Inflammatory macrophage treated with lipopolysaccharide for 4 hours (primary cell): ENCODE data around the gene JAG2.
A peak's percentile ranks its signal among the peaks of the same experiment; 100 is the strongest.

Experiments
- DNase-seq: peaks from one replicate; pipeline ENCODE4 v3.0.0-alpha.2; 2020

Gene JAG2

GRCh38 chr14:105138021-105138541 lies 30.5 kb downstream of the JAG2 start:
- no peak for DNase-seq

- DNase-seq = no peak
Observed at GRCh38 chr14:105137481-105138020, 31.0 kb downstream of the JAG2 start.

- no peak for DNase-seq
Observed at GRCh38 chr14:105136401-105137322, 31.9 kb downstream of the JAG2 start.

- DNase-seq = no peak
Observed at GRCh38 chr14:105135700-105136395, 32.7 kb downstream of the JAG2 start.

- no peak for DNase-seq
Observed at GRCh38 chr14:105132921-105133654, 35.5 kb downstream of the JAG2 start.

GRCh38 chr14:105131241-105131640 lies 37.3 kb downstream of the JAG2 start:
- no peak for DNase-seq

GRCh38 chr14:105128059-105128458 lies 40.5 kb downstream of the JAG2 start:
- no peak for DNase-seq

- DNase-seq = no peak
Observed at GRCh38 chr14:105126981-105127329, 41.6 kb downstream of the JAG2 start.

- no peak for DNase-seq
Observed at GRCh38 chr14:105126126-105126980, 42.2 kb downstream of the JAG2 start.

GRCh38 chr14:105124823-105125222 lies 43.8 kb downstream of the JAG2 start:
- DNase-seq = no peak

GRCh38 chr14:105123981-105124765 lies 44.4 kb downstream of the JAG2 start:
- DNase-seq = no peak

- no peak for DNase-seq
Observed at GRCh38 chr14:105123064-105123665, 45.4 kb downstream of the JAG2 start.

GRCh38 chr14:105120056-105120455 lies 48.5 kb downstream of the JAG2 start:
- DNase-seq = no peak

- no peak for DNase-seq
Observed at GRCh38 chr14:105119408-105120025, 49.1 kb downstream of the JAG2 start.

- peak; percentile 1 for DNase-seq
Observed at GRCh38 chr14:105118646-105119407, 49.7 kb downstream of the JAG2 start.

- no peak for DNase-seq
Observed at GRCh38 chr14:105117710-105118385, 50.7 kb downstream of the JAG2 start.

GRCh38 chr14:105117257-105117646 lies 51.3 kb downstream of the JAG2 start:
- no peak for DNase-seq

GRCh38 chr14:105116451-105117256 lies 51.9 kb downstream of the JAG2 start:
- no peak for DNase-seq
